ENCODE measurements around the gene NFIA.

Gene NFIA

DNA sequence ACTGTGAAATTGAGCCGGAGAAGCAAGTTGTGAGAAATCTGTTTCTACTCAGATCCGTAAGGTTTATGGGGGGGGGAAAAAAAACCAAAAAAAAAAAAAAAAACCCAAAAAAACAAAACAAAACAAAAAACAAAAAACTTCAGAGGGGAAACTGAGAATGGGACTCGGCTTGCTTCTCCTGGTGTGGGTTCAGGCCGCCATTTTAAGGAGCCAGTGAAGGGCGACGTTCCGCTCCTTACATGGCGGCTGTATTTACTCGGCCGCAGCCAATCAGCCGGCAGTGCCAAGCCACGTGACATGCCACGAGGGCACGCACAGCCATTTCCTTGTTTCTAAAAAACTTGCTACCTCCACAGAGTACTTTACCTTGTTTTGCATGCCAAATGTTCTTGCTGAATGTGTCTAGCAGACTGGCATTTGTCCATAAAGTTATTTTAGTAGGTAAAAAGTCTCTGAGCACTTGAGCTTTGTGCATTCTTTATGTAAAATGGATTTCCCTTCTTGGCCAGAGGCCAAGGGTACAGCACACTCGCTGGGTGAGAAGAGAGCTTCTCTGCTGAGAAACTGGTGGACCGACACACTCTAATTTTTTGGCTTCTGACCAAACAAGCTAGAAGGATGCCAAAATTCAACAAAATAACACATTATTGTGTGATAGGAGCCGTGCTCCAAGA lies 101.8 kb downstream of the NFIA start:
- ChIA-PET CTCF (interaction anchor here (0.6 kb wide), 1 partner anchor 9 kb away, joined by 3 read pairs; no protein-coding TSS in a partner anchor), POLR2A (interaction anchor here (0.6 to 0.9 kb wide), 2 partner anchors 102 to 107 kb away, joined by 3 to 12 read pairs; no protein-coding TSS in a partner anchor)
- no peaks in the 10 kb centered on the region for H3K9me3 ChIP-seq (ENCODE audit: control insufficient read depth, insufficient read depth, low read depth, low read length)
- peaks cover 29% of the 10 kb centered on the region for H3K4me1 ChIP-seq (ENCODE audit: control insufficient read depth, insufficient read depth, low read length)
- H3K27ac ChIP-seq (ENCODE audit: extremely low read depth, low read depth, low read length), result peak overlapping the region; percentile 58
- no peak overlapping the region for H3K4me3 ChIP-seq (ENCODE audit: low read depth, low read length)
- no peaks in the 10 kb centered on the region for H3K36me3 ChIP-seq (ENCODE audit: control insufficient read depth in 2 of 2, insufficient read depth in 1 of 2, low read length in 2 of 2)
- TF ChIP-seq, protein P1, sequence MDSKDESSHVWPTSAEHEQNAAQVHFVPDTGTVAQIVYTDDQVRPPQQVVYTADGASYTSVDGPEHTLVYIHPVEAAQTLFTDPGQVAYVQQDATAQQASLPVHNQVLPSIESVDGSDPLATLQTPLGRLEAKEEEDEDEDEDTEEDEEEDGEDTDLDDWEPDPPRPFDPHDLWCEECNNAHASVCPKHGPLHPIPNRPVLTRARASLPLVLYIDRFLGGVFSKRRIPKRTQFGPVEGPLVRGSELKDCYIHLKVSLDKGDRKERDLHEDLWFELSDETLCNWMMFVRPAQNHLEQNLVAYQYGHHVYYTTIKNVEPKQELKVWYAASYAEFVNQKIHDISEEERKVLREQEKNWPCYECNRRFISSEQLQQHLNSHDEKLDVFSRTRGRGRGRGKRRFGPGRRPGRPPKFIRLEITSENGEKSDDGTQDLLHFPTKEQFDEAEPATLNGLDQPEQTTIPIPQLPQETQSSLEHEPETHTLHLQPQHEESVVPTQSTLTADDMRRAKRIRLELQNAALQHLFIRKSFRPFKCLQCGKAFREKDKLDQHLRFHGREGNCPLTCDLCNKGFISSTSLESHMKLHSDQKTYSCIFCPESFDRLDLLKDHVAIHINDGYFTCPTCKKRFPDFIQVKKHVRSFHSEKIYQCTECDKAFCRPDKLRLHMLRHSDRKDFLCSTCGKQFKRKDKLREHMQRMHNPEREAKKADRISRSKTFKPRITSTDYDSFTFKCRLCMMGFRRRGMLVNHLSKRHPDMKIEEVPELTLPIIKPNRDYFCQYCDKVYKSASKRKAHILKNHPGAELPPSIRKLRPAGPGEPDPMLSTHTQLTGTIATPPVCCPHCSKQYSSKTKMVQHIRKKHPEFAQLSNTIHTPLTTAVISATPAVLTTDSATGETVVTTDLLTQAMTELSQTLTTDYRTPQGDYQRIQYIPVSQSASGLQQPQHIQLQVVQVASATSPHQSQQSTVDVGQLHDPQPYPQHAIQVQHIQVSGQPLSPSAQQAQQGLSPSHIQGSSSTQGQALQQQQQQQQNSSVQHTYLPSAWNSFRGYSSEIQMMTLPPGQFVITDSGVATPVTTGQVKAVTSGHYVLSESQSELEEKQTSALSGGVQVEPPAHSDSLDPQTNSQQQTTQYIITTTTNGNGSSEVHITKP (tag by site-specific recombination; IDR thresholded peaks at IDR 0.05), result peak; percentile 72
- 0 out of 2 replicates have a peak, but pooled peaks have one; percentile 43 for TF ChIP-seq ZNF561 (tag by site-specific recombination; IDR thresholded peaks at IDR 0.05; ENCODE audit: borderline replicate concordance)
- 0 out of 2 replicates have a peak, but pooled peaks have one; percentile 10 for TF ChIP-seq ZNF596 (tag by site-specific recombination; IDR thresholded peaks at IDR 0.05)
- peak; percentile 57; the same call in 1 of the 2 replicates for TF ChIP-seq ZBTB48 (tag by site-specific recombination; IDR thresholded peaks at IDR 0.05)
- TF ChIP-seq ZNF10 (tag by site-specific recombination; IDR thresholded peaks at IDR 0.05), result peak; percentile 9; the same call in 1 of the 2 replicates
- TF ChIP-seq ZBTB21 (tag by site-specific recombination; IDR thresholded peaks at IDR 0.05), result 0 out of 2 replicates have a peak, but pooled peaks have one; percentile 16
- TF ChIP-seq, protein P2, sequence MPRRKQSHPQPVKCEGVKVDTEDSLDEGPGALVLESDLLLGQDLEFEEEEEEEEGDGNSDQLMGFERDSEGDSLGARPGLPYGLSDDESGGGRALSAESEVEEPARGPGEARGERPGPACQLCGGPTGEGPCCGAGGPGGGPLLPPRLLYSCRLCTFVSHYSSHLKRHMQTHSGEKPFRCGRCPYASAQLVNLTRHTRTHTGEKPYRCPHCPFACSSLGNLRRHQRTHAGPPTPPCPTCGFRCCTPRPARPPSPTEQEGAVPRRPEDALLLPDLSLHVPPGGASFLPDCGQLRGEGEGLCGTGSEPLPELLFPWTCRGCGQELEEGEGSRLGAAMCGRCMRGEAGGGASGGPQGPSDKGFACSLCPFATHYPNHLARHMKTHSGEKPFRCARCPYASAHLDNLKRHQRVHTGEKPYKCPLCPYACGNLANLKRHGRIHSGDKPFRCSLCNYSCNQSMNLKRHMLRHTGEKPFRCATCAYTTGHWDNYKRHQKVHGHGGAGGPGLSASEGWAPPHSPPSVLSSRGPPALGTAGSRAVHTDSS (tag by site-specific recombination; IDR thresholded peaks at IDR 0.05), result no peak
- TF ChIP-seq YY1 (tag by site-specific recombination; IDR thresholded peaks at IDR 0.05), result peak; percentile 61; the same call in 1 of the 2 replicates
- 0 out of 2 replicates have a peak, but pooled peaks have one; percentile 13 for TF ChIP-seq SP7 (tag by site-specific recombination; IDR thresholded peaks at IDR 0.05)
- TF ChIP-seq, protein P3, sequence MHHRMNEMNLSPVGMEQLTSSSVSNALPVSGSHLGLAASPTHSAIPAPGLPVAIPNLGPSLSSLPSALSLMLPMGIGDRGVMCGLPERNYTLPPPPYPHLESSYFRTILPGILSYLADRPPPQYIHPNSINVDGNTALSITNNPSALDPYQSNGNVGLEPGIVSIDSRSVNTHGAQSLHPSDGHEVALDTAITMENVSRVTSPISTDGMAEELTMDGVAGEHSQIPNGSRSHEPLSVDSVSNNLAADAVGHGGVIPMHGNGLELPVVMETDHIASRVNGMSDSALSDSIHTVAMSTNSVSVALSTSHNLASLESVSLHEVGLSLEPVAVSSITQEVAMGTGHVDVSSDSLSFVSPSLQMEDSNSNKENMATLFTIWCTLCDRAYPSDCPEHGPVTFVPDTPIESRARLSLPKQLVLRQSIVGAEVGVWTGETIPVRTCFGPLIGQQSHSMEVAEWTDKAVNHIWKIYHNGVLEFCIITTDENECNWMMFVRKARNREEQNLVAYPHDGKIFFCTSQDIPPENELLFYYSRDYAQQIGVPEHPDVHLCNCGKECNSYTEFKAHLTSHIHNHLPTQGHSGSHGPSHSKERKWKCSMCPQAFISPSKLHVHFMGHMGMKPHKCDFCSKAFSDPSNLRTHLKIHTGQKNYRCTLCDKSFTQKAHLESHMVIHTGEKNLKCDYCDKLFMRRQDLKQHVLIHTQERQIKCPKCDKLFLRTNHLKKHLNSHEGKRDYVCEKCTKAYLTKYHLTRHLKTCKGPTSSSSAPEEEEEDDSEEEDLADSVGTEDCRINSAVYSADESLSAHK (tag by site-specific recombination; IDR thresholded peaks at IDR 0.05), result 0 out of 2 replicates have a peak, but pooled peaks have one; percentile 15
- no peak for TF ChIP-seq ZNF585B (tag by site-specific recombination; IDR thresholded peaks at IDR 0.05)
- TF ChIP-seq, protein P4, sequence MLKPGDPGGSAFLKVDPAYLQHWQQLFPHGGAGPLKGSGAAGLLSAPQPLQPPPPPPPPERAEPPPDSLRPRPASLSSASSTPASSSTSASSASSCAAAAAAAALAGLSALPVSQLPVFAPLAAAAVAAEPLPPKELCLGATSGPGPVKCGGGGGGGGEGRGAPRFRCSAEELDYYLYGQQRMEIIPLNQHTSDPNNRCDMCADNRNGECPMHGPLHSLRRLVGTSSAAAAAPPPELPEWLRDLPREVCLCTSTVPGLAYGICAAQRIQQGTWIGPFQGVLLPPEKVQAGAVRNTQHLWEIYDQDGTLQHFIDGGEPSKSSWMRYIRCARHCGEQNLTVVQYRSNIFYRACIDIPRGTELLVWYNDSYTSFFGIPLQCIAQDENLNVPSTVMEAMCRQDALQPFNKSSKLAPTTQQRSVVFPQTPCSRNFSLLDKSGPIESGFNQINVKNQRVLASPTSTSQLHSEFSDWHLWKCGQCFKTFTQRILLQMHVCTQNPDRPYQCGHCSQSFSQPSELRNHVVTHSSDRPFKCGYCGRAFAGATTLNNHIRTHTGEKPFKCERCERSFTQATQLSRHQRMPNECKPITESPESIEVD (tag by site-specific recombination; IDR thresholded peaks at IDR 0.05), result peak; percentile 93
- peak; percentile 29; the same call in 1 of the 2 replicates for TF ChIP-seq ZNF2 (tag by site-specific recombination; IDR thresholded peaks at IDR 0.05)
- TF ChIP-seq, protein P5, sequence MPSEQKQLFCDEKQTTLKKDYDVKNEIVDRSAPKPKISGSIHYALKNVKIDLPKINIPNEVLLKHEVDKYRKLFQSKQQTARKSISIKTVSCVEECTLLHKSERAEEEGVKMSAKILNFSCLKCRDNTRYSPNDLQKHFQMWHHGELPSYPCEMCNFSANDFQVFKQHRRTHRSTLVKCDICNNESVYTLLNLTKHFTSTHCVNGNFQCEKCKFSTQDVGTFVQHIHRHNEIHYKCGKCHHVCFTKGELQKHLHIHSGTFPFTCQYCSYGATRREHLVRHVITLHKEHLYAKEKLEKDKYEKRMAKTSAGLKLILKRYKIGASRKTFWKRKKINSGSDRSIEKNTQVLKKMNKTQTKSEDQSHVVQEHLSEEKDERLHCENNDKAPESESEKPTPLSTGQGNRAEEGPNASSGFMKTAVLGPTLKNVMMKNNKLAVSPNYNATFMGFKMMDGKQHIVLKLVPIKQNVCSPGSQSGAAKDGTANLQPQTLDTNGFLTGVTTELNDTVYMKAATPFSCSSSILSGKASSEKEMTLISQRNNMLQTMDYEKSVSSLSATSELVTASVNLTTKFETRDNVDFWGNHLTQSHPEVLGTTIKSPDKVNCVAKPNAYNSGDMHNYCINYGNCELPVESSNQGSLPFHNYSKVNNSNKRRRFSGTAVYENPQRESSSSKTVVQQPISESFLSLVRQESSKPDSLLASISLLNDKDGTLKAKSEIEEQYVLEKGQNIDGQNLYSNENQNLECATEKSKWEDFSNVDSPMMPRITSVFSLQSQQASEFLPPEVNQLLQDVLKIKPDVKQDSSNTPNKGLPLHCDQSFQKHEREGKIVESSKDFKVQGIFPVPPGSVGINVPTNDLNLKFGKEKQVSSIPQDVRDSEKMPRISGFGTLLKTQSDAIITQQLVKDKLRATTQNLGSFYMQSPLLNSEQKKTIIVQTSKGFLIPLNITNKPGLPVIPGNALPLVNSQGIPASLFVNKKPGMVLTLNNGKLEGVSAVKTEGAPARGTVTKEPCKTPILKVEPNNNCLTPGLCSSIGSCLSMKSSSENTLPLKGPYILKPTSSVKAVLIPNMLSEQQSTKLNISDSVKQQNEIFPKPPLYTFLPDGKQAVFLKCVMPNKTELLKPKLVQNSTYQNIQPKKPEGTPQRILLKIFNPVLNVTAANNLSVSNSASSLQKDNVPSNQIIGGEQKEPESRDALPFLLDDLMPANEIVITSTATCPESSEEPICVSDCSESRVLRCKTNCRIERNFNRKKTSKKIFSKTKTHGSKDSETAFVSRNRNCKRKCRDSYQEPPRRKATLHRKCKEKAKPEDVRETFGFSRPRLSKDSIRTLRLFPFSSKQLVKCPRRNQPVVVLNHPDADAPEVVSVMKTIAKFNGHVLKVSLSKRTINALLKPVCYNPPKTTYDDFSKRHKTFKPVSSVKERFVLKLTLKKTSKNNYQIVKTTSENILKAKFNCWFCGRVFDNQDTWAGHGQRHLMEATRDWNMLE (tag by site-specific recombination; conservative IDR thresholded peaks at IDR 0.05; ENCODE audit: low read depth), result 0 out of 2 replicates have a peak, but pooled peaks have one; percentile 17
- TF ChIP-seq, protein P6, sequence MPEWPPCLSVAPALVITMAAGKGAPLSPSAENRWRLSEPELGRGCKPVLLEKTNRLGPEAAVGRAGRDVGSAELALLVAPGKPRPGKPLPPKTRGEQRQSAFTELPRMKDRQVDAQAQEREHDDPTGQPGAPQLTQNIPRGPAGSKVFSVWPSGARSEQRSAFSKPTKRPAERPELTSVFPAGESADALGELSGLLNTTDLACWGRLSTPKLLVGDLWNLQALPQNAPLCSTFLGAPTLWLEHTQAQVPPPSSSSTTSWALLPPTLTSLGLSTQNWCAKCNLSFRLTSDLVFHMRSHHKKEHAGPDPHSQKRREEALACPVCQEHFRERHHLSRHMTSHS (tag by site-specific recombination; IDR thresholded peaks at IDR 0.05), result no peak
- TF ChIP-seq GLI2 (tag by site-specific recombination; IDR thresholded peaks at IDR 0.05; ENCODE audit: borderline replicate concordance, low read depth), result no peak
- TF ChIP-seq, protein P7, sequence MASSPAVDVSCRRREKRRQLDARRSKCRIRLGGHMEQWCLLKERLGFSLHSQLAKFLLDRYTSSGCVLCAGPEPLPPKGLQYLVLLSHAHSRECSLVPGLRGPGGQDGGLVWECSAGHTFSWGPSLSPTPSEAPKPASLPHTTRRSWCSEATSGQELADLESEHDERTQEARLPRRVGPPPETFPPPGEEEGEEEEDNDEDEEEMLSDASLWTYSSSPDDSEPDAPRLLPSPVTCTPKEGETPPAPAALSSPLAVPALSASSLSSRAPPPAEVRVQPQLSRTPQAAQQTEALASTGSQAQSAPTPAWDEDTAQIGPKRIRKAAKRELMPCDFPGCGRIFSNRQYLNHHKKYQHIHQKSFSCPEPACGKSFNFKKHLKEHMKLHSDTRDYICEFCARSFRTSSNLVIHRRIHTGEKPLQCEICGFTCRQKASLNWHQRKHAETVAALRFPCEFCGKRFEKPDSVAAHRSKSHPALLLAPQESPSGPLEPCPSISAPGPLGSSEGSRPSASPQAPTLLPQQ (tag by site-specific recombination; IDR thresholded peaks at IDR 0.05), result 0 out of 2 replicates have a peak, but pooled peaks have one; percentile 12
- peak; percentile 74 for TF ChIP-seq ZNF335 (tag by site-specific recombination; conservative IDR thresholded peaks at IDR 0.05)

Data from HEK293 (cell line).